K562 (cell line): ENCODE data around the gene NELFA.

Experiments
- ARID2 ChIP-seq: fragments of 450-650 bp; IDR thresholded peaks from 2 replicates; pipeline ENCODE4 v1.6.1; 2017; ENCODE audit warnings: antibody characterized with exemption, mild to moderate bottlenecking
- HEY1 ChIP-seq: fragments of 250-450 bp; sonication (Bioruptor Pico); IDR thresholded peaks from 2 replicates; pipeline ENCODE4 v1.5.0; 2020; ENCODE audit warnings: mild to moderate bottlenecking, moderate library complexity, borderline replicate concordance
- MED1 ChIP-seq: sonication (generic); formaldehyde crosslinking; IDR thresholded peaks from 2 replicates; pipeline ENCODE4 v1.8.1; 2023; ENCODE audit warnings: missing genetic modification reagents, borderline replicate concordance
- POLR2G ChIP-seq: fragments of 200-400 bp; formaldehyde crosslinking; IDR thresholded peaks from 2 replicates; pipeline ENCODE4 v1.6.1; 2017; ENCODE audit warnings: low read depth, mild to moderate bottlenecking, antibody characterized with exemption, low read length, moderate library complexity
- TFE3 ChIP-seq: fragments of 450-650 bp; formaldehyde crosslinking; IDR thresholded peaks from 2 replicates; pipeline ENCODE4 v1.4.0; 2020; ENCODE audit warnings: mild to moderate bottlenecking, mixed read lengths
- TGIF2 ChIP-seq: sonication (generic); formaldehyde crosslinking; IDR thresholded peaks from 2 replicates; pipeline ENCODE4 v1.8.1; 2022; ENCODE audit warnings: mild to moderate bottlenecking, missing genetic modification reagents, moderate library complexity
- ZEB2 ChIP-seq: fragments of 450-650 bp; IDR thresholded peaks from 2 replicates; pipeline ENCODE4 v1.6.1; 2016
- TF ChIP-seq, protein P1 (sequence below), 3 experiments: IDR thresholded peaks in 2 of 3; conservative IDR thresholded peaks in 1 of 3; 2 replicates each; pipeline ENCODE4 v1.5.1; 2011 to 2012; ENCODE audit warnings: low read length in 3 of 3, mild to moderate bottlenecking in 3 of 3, control low read depth in 2 of 3, improper control_type of control experiment in 1 of 3, inconsistent platforms in 1 of 3, low read depth in 1 of 3, mixed read lengths in 1 of 3, moderate library complexity in 1 of 3; ENCODE audit not compliant: insufficient read depth in 2 of 3

GRCh38 chr4:1968686-1969295 is 40.0 kb downstream of the NELFA start:
- TF ChIP-seq HEY1, result no peak
- no peak for TF ChIP-seq ZEB2
- no peak for TF ChIP-seq TGIF2
- TF ChIP-seq, protein P1, sequence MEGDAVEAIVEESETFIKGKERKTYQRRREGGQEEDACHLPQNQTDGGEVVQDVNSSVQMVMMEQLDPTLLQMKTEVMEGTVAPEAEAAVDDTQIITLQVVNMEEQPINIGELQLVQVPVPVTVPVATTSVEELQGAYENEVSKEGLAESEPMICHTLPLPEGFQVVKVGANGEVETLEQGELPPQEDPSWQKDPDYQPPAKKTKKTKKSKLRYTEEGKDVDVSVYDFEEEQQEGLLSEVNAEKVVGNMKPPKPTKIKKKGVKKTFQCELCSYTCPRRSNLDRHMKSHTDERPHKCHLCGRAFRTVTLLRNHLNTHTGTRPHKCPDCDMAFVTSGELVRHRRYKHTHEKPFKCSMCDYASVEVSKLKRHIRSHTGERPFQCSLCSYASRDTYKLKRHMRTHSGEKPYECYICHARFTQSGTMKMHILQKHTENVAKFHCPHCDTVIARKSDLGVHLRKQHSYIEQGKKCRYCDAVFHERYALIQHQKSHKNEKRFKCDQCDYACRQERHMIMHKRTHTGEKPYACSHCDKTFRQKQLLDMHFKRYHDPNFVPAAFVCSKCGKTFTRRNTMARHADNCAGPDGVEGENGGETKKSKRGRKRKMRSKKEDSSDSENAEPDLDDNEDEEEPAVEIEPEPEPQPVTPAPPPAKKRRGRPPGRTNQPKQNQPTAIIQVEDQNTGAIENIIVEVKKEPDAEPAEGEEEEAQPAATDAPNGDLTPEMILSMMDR (IDR thresholded peaks at IDR 0.05 in 2 of 3, conservative IDR thresholded peaks at IDR 0.05 in 1 of 3; ENCODE audit: insufficient read depth in 2 of 3, low read depth in 1 of 3, low read length in 3 of 3), result no peak
- no peak for TF ChIP-seq POLR2G
- TF ChIP-seq TFE3 (CRISPR knock-in tag), result no peak
- TF ChIP-seq MED1 (CRISPR knock-in tag), result no peak
- no peak for TF ChIP-seq ARID2
